ENCODE data around the gene ZFYVE9. TPM values are rescaled to one million over a fixed set of nuclear protein-coding genes. Genes with fewer than 3 reads are reported as not detected.

The ZFYVE9 gene
- total and polyA plus RNA-seq, 2 of the 13 experiments (the other 11 are each of a cell fraction or from before 2014, with no cell fraction given), result 9.2 to 19.8 TPM

- TF ChIP-seq JUND (CRISPR knock-in tag; IDR thresholded peaks at IDR 0.05), result no peak
- TF ChIP-seq ZSCAN9 (CRISPR knock-in tag; IDR thresholded peaks at IDR 0.05; ENCODE audit: borderline replicate concordance), result no peak
- TF ChIP-seq PAWR (CRISPR knock-in tag; IDR thresholded peaks at IDR 0.05; ENCODE audit: borderline replicate concordance), result no peak
- TF ChIP-seq SALL1 (CRISPR knock-in tag; IDR thresholded peaks at IDR 0.05), result peak; percentile 96
- peak; percentile 59; the same call in 1 of the 2 replicates for TF ChIP-seq ETV5 (CRISPR knock-in tag; IDR thresholded peaks at IDR 0.05; ENCODE audit: borderline replicate concordance)
- no peak for TF ChIP-seq ZNF746 (CRISPR knock-in tag; IDR thresholded peaks at IDR 0.05)
- TF ChIP-seq BRF2 (CRISPR knock-in tag; IDR thresholded peaks at IDR 0.05), result no peak
- no peak for TF ChIP-seq RAD21 (CRISPR knock-in tag; IDR thresholded peaks at IDR 0.05)
- TF ChIP-seq ZNF615 (CRISPR knock-in tag; IDR thresholded peaks at IDR 0.05; ENCODE audit: borderline replicate concordance), result no peak
- no peak for TF ChIP-seq ZSCAN25 (CRISPR knock-in tag; IDR thresholded peaks at IDR 0.05)
- peak; percentile 79 for TF ChIP-seq SKI (IDR thresholded peaks at IDR 0.05; ENCODE audit: partially characterized antibody)
- no peak for TF ChIP-seq KAT2B (IDR thresholded peaks at IDR 0.05; ENCODE audit: borderline replicate concordance, low read depth, low read length)
- peak; percentile 63; the same call in 1 of the 2 replicates for TF ChIP-seq CREM (IDR thresholded peaks at IDR 0.05)
- TF ChIP-seq CREM (CRISPR knock-in tag; IDR thresholded peaks at IDR 0.05), result no peak
- TF ChIP-seq, protein P1, sequence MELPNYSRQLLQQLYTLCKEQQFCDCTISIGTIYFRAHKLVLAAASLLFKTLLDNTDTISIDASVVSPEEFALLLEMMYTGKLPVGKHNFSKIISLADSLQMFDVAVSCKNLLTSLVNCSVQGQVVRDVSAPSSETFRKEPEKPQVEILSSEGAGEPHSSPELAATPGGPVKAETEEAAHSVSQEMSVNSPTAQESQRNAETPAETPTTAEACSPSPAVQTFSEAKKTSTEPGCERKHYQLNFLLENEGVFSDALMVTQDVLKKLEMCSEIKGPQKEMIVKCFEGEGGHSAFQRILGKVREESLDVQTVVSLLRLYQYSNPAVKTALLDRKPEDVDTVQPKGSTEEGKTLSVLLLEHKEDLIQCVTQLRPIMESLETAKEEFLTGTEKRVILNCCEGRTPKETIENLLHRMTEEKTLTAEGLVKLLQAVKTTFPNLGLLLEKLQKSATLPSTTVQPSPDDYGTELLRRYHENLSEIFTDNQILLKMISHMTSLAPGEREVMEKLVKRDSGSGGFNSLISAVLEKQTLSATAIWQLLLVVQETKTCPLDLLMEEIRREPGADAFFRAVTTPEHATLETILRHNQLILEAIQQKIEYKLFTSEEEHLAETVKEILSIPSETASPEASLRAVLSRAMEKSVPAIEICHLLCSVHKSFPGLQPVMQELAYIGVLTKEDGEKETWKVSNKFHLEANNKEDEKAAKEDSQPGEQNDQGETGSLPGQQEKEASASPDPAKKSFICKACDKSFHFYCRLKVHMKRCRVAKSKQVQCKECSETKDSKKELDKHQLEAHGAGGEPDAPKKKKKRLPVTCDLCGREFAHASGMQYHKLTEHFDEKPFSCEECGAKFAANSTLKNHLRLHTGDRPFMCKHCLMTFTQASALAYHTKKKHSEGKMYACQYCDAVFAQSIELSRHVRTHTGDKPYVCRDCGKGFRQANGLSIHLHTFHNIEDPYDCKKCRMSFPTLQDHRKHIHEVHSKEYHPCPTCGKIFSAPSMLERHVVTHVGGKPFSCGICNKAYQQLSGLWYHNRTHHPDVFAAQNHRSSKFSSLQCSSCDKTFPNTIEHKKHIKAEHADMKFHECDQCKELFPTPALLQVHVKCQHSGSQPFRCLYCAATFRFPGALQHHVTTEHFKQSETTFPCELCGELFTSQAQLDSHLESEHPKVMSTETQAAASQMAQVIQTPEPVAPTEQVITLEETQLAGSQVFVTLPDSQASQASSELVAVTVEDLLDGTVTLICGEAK (IDR thresholded peaks at IDR 0.05), result no peak
- TF ChIP-seq, protein P1 (CRISPR knock-in tag; IDR thresholded peaks at IDR 0.05), result no peak
- TF ChIP-seq HOXA5 (CRISPR knock-in tag; IDR thresholded peaks at IDR 0.05), result no peak
Measured at GRCh38 chr1:52098139-52098871, 43.6 kb upstream of the ZFYVE9 start (continued).

All from HepG2 (cell line).